HG02852 (cell line): ENCODE measurements around the gene SRGAP1.
A peak's percentile ranks its signal among the peaks of the same experiment; 100 is the strongest.
"Not testable (repeated sequence)": the region's sequence is repeated elsewhere in the genome, so short reads cannot be mapped to it uniquely, and the experiment has no call there.

ENCODE experiments used
- ATAC-seq: cut with Tn5 transposase; IDR thresholded peaks from one replicate; pipeline ENCODE4 v1.9.1; 2021; ENCODE audit warnings: mild to moderate bottlenecking, moderate library complexity; ENCODE audit not compliant: unreplicated experiment

The SRGAP1 gene

DNA sequence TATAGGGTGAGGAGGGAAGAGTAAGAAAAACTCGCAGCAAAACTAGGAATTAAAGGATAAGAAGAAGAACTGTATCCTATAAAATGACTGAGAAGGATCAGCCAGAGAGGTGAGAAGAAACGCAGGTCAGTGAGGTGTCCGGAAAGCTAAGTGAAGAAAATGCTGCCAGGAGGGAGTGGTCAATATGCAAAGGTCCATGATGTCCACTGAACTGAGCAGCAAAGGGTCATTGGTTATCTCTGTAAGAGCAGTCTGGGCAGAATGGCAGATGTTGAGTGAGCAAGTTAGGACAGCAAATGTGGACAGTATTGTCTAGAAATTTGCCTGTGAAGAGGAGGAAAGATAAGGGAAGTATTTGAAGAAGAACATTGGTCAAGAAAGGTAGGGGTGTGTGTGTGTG is 155.4 kb downstream of the SRGAP1 start:
- no peak for ATAC-seq

DNA sequence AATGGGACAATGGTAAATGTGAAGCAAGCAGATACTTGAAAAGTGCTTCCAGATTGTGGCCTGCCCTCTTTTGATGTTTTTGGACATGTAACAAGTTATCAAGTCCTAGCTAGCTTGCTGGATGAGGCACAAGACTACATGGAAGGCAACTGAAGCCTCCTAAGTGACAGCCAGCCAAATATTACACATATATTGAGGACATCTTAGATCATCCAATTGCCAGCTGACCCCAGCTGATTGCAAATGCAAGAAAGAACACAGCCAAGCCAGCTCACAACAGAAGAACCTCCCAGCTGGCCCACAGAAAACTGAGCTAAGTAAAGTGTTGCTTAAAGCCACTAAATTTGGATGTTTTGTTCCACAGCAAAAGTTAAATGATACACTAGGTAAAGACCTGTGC is 156.9 kb downstream of the SRGAP1 start:
- no peak for ATAC-seq

- ATAC-seq = no peak
Observed at GRCh38 chr12:64004641-64005040, 160.1 kb downstream of the SRGAP1 start.

- no peak for ATAC-seq
Observed at GRCh38 chr12:64006211-64006825, 161.8 kb downstream of the SRGAP1 start.

DNA sequence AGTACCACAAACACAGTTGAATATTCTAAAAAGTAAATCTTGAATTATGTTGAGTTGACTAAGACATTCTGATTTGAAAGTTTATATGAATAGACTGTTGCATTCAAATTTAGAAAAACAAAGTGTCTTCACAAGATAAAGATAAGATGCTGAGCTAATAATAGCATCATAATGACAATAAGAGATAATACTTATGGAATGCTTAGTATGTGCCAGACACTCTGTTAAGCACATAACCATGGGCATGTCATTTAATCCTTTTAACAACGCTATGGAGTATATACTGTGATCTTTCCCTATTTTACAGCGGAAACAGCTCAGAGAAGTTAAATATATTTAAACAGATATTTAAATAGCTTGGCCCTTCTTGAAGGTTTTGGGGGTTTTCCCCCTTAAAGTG is 163.4 kb downstream of the SRGAP1 start:
- ATAC-seq = no peak

GRCh38 chr12:64008596-64008995 is 164.1 kb downstream of the SRGAP1 start:
- ATAC-seq = no peak

DNA sequence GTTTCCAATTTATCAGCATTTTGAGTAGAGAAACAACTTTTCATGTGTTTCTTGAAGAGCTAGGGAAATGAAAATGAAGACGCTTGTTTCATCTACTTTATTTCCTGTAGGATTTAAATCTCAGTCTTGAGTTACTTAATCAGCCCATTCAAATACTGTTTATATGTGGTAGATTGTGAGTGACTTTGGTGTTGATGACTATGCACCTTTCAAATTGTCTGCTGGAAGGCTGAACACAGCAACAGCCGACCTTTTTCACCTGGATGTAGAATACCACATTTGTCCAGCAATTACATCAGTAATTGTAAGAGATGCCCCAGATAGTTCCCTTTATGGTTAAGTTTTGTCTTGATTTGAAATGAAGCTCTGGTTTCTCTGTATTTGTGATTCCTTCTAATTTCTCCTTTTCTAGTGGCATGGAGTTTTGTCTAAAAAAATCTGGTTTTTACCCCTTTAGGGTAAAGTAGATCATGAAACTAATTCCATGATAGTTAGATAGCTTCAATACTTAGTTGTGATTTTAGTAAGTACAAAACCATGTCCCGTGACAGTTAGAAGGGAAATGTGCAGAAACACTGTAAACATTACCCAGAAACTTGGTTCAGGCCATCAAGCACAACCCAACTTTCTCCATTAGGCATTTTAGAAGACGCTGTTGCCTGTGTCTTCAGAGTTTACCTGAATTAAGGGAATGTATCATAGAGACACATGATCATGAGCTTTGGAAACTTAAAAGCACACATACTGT is 165.0 kb downstream of the SRGAP1 start:
- ATAC-seq = peak; percentile 38

- ATAC-seq = peak; percentile 75
Observed at GRCh38 chr12:64010069-64010686, 165.7 kb downstream of the SRGAP1 start.

DNA sequence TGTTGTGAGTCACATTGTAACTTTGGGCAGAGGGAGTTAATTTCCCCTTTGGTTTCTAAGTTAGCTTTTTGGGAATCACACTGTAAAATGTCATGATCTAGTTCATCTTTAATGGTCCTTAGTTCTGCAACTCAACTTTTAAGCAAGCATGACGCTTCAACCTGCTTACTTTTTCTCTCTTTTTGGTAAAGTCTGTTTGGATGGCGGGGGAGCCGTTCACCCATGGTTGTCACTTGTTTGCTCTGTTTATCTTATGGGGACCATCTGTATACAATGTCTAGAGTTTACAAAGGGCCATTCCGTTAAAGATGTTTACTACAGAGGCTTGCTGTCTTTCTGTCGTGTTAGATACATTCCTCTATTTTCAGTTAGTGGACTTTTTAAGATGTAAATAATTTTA is 172.0 kb downstream of the SRGAP1 start:
- ATAC-seq = no peak

DNA sequence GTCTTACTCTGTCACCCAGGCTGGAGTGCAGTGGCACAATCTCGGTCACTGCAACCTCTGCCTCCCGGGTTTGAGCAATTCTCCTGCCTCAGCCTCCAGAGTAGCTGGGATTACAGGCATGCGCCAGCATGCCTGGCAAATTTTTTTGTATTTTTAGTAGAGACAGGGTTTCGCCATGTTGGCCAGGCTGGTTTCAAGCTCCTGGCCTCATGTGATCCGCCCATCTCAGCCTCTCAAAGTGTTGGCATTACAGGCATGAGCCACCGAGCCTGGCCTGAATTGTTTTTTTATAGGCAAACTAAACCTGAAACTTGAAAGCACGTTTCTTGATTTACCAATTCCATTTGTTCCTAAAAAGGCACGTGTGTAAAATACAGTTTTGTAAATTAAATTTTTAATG is 173.6 kb downstream of the SRGAP1 start:
- not testable (repeated sequence) for ATAC-seq

- no peak for ATAC-seq
Observed at GRCh38 chr12:64018524-64018923, 174.0 kb downstream of the SRGAP1 start.

DNA sequence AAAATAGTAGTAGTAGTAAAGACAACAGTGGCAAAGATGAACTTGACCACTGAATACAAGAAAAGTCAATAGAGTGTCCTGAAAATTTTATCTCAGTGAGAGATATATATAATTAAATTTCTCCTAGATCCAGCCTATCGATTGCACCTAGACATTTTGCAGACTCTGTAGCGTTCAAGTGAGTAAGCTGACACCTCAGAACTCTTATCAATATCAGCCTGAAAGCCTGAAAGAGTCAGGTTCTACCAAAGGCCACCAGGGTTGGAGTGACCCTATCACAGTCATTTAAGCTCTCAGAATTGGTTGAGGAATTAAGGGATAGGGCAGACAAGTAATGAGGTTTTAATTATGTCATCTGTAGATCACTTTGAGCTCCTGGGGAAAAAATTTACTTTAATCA is 174.6 kb downstream of the SRGAP1 start:
- ATAC-seq = no peak

DNA sequence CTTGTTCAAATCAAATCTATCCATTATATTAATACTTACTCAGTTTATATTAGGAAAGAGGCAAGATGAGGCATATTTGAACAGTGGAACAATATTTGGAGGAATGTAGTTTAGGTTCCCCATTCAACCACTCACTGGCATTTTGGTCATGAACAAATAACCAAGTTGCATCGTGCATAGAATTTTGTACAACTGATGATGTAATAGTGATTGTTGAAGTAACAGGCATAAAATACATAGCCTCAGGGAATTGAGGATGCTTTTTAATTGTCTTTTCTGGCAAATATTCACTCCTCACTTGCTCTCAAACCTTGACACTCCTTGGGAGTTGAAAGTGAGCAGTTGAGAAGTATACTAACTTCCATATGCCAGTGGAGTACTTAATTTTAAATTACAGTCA is 175.2 kb downstream of the SRGAP1 start:
- ATAC-seq = no peak

DNA sequence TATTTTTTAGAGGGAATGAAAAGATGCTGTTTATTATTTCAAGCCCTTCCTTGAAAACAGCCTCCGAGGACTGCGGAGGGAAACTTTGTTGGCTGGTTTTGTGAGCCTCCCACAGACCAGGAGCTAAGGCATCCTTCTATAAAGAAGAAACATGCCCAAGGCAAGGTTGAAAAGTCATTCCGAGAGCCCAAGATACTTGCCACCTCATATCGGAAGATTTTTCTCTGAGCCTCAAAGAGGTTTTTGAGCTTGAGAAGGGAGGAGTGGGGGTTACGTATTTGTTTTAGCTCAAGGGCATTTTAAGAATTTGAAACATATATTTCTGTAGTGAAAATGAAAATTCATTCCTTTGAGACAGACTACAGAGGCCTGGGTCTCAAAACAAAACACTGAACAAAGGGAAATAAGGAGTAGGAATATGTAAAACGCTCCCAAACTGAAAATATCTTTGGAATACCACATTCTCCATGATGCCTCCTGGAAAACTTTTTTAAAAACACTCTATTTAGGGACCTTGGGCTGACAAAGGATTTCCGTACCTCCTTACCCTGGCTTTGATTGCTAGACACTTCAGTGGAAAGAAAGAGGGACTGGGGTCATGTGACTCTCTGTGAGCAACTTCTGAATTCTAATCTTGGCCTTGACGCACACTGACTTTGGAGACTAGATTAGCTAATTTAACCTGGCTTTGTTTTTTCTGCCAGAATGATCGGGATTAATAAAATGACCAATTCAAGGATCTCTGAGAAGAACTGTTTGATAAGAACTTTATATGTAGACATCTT is 180.9 kb downstream of the SRGAP1 start:
- peak; percentile 68 for ATAC-seq

DNA sequence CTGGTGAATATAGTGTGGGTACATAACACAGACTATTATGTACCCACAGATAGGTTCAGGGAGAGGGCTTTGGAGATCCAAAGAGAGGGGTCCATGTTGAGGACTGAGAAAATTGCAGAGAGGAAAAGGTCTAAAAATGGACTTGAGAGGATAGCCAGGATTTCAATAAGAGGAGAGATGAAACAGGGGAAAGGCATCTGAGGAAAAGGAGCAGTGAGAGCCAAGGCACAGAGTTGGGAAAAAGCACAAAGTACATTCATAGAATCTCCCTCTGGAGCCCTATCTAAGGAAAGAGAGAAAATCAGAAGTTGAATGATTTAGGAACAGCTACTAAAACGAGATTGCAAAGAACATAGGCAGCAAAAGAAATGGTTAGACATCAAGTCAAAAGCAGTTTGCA is 182.8 kb downstream of the SRGAP1 start:
- ATAC-seq = no peak

GRCh38 chr12:64028541-64028940 is 184.0 kb downstream of the SRGAP1 start:
- no peak for ATAC-seq

DNA sequence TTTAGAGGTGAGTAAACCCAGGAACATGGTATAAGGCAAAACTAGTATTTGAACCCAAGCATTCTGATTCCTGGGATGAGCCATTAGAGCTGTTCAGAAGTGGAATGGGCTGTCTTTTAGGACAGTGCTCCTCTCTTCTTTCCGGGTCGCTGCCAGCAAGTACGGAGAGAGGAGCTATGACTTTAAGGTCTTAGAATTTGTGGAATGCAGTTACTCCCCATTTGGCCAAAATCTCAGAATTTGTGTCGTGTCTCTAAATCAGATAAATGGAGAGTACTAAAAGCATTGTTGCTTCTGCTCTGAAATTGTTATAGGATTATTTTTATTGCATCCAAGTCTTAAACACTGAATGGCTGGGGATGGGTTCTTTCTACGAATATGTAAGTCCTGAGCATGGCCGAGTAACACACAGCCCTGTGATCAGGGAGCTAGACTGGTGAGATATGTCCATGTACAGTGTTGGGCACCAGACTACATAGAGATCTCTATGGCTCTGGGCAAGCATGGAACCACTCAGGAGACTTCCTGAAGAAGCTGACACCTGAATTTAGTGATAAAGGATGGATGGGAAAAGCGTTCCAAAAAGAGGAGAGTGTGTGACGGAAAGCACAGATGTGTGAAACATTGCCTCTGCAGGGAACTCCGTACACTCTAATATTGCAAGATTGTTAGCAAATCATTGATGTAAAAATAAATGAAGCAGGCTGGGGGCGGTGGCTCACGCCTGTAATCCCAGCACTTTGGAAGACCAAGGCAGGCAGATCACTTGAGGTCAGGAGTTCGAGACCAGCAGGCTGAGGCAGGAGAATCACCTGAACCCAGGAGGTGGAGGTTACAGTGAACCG is 184.7 kb downstream of the SRGAP1 start:
- no peak for ATAC-seq

DNA sequence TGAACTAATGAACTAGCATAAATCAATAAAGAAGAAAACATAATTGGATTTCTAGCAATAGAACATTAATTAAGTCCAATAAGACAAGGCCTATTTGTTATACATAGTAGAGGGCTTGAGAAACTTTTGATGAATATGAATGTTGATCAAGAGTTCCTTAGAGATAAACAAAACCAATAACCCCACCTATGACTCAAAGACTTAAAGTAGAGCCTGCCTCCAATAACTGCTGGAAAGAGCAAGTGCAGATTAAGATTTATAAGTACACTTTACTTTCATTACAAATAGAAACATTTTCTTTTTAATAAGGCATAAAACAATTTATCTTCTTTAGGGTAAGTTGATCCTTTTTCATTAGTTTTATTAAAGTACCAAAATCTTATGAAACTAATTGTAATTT is 185.7 kb downstream of the SRGAP1 start:
- no peak for ATAC-seq

DNA sequence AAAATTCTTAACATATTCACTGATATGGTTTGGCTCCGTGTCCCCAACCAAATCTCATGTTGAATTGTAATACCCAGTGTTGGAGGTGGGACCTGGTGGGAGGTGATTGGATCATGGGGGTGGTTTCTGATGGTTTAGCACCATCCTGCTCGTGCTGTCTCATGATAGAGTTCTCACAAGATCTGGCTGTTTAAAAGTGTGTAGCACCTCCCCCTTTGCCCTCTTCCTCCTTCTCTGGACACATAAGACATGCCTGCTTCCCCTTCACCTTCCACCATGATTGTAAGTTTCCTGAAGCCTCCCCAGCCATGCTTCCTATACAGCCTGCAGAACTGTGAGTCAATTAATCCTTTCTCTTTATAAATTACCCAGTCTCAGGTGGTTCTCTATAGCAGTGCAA is 189.6 kb downstream of the SRGAP1 start:
- ATAC-seq = not testable (repeated sequence)

DNA sequence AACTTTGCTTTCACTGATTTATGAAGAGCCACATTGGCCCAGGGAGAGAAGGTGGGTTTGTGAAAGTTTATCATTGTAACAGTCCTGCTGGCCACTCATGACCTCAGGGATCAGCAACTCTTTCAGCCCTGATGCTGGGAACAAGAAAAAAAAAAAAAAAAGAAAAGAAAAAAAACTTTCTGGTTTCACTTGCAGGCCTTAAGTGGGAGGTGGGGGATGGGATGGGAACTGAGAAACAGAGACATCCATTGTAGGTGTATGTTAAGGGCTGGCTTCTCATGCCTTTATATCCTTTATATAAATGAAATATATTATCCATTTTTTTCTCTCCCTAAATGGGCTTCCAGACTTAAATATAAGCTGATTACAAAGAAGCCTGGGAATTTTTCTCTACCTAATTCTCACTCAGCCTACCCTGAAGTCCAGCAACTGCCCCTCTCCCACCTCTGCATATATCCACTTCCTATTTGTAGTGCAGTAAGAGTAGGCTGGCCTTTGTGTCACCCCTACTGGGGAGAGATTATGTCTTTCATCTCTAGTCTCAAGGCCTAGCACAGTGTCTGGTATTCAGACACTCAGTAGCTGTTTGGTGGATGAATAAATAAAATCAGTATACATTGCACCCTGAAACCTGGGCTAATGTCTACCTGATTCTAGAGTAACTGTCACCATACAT is 190.5 kb downstream of the SRGAP1 start:
- peak; percentile 69 for ATAC-seq
